Sigmoid colon (tissue), 7 donors: ENCODE measurements around the gene IDH2. TPM values are rescaled to one million over a fixed set of nuclear protein-coding genes. Genes with fewer than 3 reads are reported as not detected.

Source experiments
- DNase-seq: peaks from one replicate; pipeline ENCODE4 v3.0.0-alpha.2; 2019
- H3K27ac ChIP-seq, 4 donors: fragments of 200-600 bp; sonication (generic); one replicate each; pipeline ENCODE4 v1.5.1; 2016 to 2019; ENCODE audit warnings: mild to moderate bottlenecking in 1 of 4
- H3K27me3 ChIP-seq, 3 donors: fragments of 200-600 bp; sonication (generic); one replicate each; pipeline ENCODE4 v1.5.1; 2019; ENCODE audit warnings: mild to moderate bottlenecking in 1 of 3
- H3K36me3 ChIP-seq, 4 donors: fragments of 200-600 bp; sonication (generic); one replicate each; pipeline ENCODE4 v1.5.1; 2016 to 2019
- H3K4me1 ChIP-seq, 4 donors: fragments of 200-600 bp; sonication (generic); one replicate each; pipeline ENCODE4 v1.5.1; 2017 to 2019
- H3K4me3 ChIP-seq, 4 donors: fragments of 200-600 bp; sonication (generic); one replicate each; pipeline ENCODE4 v1.5.1; 2017 to 2019; ENCODE audit warnings: mild to moderate bottlenecking in 2 of 4, moderate library complexity in 1 of 4
- H3K9me3 ChIP-seq, 4 donors: fragments of 200-600 bp in 3 of 4; sonication (generic) in 3 of 4; one replicate each; pipeline versions ENCODE4 v1.5.1 to v1.6.1; 2013 to 2019
- EP300 ChIP-seq, 4 donors: sonication (generic); formaldehyde crosslinking; IDR thresholded peaks; one replicate each; pipeline ENCODE4 v1.6.1; 2017; ENCODE audit warnings: antibody characterized with exemption in 4 of 4
- POLR2A ChIP-seq, 2 donors: fragments of 450-650 bp; IDR thresholded peaks; one replicate each; pipeline ENCODE4 v1.6.1; 2016; ENCODE audit warnings: antibody characterized with exemption in 2 of 2, mild to moderate bottlenecking in 2 of 2, moderate library complexity in 2 of 2
- POLR2AphosphoS5 ChIP-seq, 4 donors: sonication (generic); formaldehyde crosslinking; IDR thresholded peaks; one replicate each; pipeline ENCODE4 v1.6.1; 2017; ENCODE audit warnings: antibody characterized with exemption in 4 of 4
- WGBS, 2 donors: extraction: QIAGEN DNeasy Blood & Tissue Kit; methylation state at CpG; one replicate each; pipeline ENCODE4 v1.1.7; 2013; 5-methylcytosine and 5-hydroxymethylcytosine counted together
- intact Hi-C: fragments of 100-400 bp; cut with DNase I; formaldehyde crosslinking; loops from one replicate; pipeline ENCODE4 v1.15.1; 2023
- polyA plus RNA-seq, 3 donors: library from polyadenylated mRNA; stranded (reverse); fragments of 200-250 nt; gene quantifications; one replicate each; pipeline ENCODE4 v1.2.3, GENCODE V29; 2013
- total RNA-seq, 4 donors: library from RNA; depleted of rRNA; stranded (reverse); fragments of >200 nt; gene quantifications; one replicate each; pipeline ENCODE4 v1.1.0, GENCODE V29; 2016
- TF ChIP-seq, protein P1 (sequence below), 4 experiments: fragments of 450-650 bp in 3 of 4; fragments of 200-600 bp in 1 of 4; IDR thresholded peaks; one replicate each; pipeline ENCODE4 v1.5.1; 2016 to 2019; ENCODE audit warnings: antibody characterized with exemption in 4 of 4, mild to moderate bottlenecking in 3 of 4, moderate library complexity in 2 of 4
- donor health status: healthy with polysubstance abuse.
- donor health status: Bipolar disorder and iron deficiency.
- donor health status: healthy.

The IDH2 gene
- total and polyA plus RNA-seq, 7 donors: 43.8 to 210 (median 111) TPM

DNA sequence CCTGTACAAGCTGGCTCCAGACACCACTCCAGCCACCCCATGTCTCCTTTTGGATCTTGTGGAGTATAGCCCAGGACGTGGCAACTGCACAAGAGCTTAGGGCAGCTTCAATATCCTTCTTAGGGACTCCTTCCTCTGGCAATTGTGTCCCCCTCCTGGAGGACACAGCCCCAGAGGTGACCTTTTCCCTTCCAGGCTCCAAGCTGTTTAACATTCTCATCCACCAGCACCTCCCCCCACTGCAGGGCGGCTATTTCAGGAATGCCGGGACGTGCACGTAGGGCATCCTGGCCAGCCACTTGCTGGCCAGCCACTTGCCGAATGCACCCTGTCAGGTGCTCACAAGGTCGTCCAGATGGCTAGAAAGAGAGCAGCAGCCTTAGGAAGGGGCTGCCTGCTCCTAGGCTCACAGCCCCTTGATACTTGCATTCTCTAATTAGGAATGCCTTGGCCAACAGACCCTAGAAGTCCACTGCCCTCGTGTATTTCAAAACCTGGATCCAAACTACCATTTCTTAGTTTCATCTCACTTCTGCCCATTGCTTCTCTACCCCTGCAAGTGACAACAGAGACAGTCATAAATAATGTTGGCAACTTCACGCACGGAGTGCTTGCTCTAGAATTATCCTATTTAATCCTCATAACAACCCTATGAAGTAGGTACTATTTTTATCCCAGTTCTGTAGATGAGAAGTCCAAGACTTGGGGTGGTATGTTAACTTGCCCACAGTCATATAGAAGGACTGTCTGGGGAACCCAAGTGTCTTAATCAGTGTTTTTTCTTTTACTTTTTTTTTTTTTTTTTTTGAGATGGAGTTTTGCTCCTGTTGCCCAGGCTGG lies 24.5 kb upstream of the IDH2 start:
- TF ChIP-seq EP300 (IDR thresholded peaks at IDR 0.05): no peak
- TF ChIP-seq, protein P1, sequence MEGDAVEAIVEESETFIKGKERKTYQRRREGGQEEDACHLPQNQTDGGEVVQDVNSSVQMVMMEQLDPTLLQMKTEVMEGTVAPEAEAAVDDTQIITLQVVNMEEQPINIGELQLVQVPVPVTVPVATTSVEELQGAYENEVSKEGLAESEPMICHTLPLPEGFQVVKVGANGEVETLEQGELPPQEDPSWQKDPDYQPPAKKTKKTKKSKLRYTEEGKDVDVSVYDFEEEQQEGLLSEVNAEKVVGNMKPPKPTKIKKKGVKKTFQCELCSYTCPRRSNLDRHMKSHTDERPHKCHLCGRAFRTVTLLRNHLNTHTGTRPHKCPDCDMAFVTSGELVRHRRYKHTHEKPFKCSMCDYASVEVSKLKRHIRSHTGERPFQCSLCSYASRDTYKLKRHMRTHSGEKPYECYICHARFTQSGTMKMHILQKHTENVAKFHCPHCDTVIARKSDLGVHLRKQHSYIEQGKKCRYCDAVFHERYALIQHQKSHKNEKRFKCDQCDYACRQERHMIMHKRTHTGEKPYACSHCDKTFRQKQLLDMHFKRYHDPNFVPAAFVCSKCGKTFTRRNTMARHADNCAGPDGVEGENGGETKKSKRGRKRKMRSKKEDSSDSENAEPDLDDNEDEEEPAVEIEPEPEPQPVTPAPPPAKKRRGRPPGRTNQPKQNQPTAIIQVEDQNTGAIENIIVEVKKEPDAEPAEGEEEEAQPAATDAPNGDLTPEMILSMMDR (IDR thresholded peaks at IDR 0.05): no peak
- no peak for TF ChIP-seq POLR2A (IDR thresholded peaks at IDR 0.05)
- TF ChIP-seq POLR2AphosphoS5 (IDR thresholded peaks at IDR 0.05): no peak
- Histone ChIP-seq H3K27me3 (no peaks in the 10 kb centered on the region), H3K9me3 (no peaks in the 10 kb centered on the region), H3K36me3 (no peaks in the 10 kb centered on the region), H3K4me1 (peaks cover 0 to 20% (median 12%) of the 10 kb centered on the region in 4 donors), H3K4me3 (no peak overlapping the region), H3K27ac (peak overlapping the region; percentile 42 to 80 (median 55))
- intact Hi-C loops: no loop called here
- 47 to 53% methylated on average over 10 of the region's 10 CpGs for WGBS, 2 donors
- peak; percentile 63 for DNase-seq

DNA sequence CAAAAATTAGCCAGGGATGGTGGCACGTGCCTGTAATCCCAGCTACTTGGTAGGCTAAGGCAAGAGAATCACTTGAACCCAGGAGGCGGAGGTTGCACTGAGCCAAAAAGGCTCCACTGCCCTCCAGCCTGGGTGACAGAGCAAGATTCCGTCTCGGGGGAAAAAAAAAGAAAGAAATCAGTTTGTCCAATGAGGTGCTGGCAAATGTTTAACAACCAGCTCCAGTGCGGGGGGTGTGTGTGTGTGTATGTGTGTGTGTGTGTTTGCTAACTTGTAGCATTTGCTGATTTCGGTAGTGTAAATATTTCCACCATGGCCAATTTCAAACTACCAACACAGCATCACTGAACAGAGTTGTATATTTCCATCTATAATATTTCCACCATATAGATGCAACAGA lies 23.8 kb upstream of the IDH2 start:
- Histone ChIP-seq H3K9me3 (no peaks in the 10 kb centered on the region), H3K27ac (peak overlapping the region in 2 of 4 donors; percentile 42 to 80), H3K4me1 (peaks cover 0 to 20% (median 12%) of the 10 kb centered on the region in 4 donors), H3K36me3 (no peaks in the 10 kb centered on the region), H3K27me3 (no peaks in the 10 kb centered on the region), H3K4me3 (no peak overlapping the region)
- WGBS, 2 donors: 22 to 67% methylated on average over 6 of the region's 6 CpGs
- intact Hi-C loops: no loop called here
- peak; percentile 13 for DNase-seq
- no peak for TF ChIP-seq EP300 (IDR thresholded peaks at IDR 0.05)
- TF ChIP-seq POLR2AphosphoS5 (IDR thresholded peaks at IDR 0.05): no peak
- no peak for TF ChIP-seq POLR2A (IDR thresholded peaks at IDR 0.05)
- TF ChIP-seq, protein P1 (IDR thresholded peaks at IDR 0.05): no peak

DNA sequence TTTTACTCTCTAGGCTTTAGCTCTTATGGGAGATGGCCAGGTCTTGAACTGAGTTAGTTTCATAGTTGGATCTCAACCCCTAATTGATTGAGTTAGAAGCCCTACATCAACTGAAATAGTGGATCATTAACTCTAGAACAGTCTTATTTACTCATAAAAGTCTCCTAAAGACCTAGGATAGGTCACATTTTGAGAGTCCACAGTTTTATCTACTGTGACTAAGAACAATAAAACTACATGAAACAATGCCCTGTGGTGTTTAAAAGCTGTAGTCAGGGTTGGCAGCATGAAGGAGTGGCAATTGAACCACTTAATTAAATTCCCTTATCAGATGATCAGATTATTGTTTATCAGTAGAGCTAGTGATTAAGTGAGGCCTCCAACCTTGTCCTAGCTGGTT lies 22.2 kb upstream of the IDH2 start:
- TF ChIP-seq POLR2A (IDR thresholded peaks at IDR 0.05): no peak
- no peak for TF ChIP-seq EP300 (IDR thresholded peaks at IDR 0.05)
- TF ChIP-seq, protein P1 (IDR thresholded peaks at IDR 0.05): no peak
- no peak for TF ChIP-seq POLR2AphosphoS5 (IDR thresholded peaks at IDR 0.05)

DNA sequence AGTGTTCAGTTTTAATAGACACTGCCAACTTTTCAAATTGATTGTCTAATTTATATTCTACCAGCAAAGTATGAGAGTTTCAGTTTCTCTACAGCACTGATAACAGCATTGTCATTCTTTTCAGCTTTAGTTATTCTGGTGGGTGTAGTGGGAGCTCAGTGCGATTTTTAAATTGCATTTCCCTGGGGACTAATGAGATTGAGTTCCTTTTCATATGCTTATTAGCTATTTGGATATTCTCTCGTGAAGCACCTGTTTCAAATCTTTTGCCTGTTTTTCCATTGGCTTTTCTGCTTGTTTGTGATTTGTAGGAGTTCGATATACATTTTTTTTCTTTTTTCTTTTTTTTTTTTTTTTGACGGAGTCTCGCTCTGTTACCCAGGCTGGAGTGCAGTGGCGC lies 18.8 kb upstream of the IDH2 start:
- no peak for TF ChIP-seq POLR2AphosphoS5 (IDR thresholded peaks at IDR 0.05)
- TF ChIP-seq POLR2A (IDR thresholded peaks at IDR 0.05): no peak
- TF ChIP-seq, protein P1 (IDR thresholded peaks at IDR 0.05): no peak
- TF ChIP-seq EP300 (IDR thresholded peaks at IDR 0.05): no peak
- Histone ChIP-seq H3K4me1 (peaks cover 0 to 3% (median 0%) of the 10 kb centered on the region in 4 donors), H3K36me3 (no peaks in the 10 kb centered on the region), H3K27ac (no peak overlapping the region), H3K9me3 (no peaks in the 10 kb centered on the region), H3K27me3 (no peaks in the 10 kb centered on the region), H3K4me3 (no peak overlapping the region)
- WGBS, 2 donors: 85 to 92% methylated on average over 6 of the region's 6 CpGs
- no peak for DNase-seq
- intact Hi-C loops: no loop called here

More for the DNA sequence above, 22.2 kb upstream of the IDH2 start:
- DNase-seq: no peak
- Histone ChIP-seq H3K4me1 (peaks cover 0 to 20% (median 12%) of the 10 kb centered on the region in 4 donors), H3K27me3 (no peaks in the 10 kb centered on the region), H3K36me3 (no peaks in the 10 kb centered on the region), H3K9me3 (no peaks in the 10 kb centered on the region), H3K4me3 (no peak overlapping the region), H3K27ac (no peak overlapping the region)
- intact Hi-C loops: no loop called here
